ENCODE results near the gene DSCAM.
A peak's percentile ranks its signal among the peaks of the same experiment; 100 is the strongest.

Gene DSCAM

DNA sequence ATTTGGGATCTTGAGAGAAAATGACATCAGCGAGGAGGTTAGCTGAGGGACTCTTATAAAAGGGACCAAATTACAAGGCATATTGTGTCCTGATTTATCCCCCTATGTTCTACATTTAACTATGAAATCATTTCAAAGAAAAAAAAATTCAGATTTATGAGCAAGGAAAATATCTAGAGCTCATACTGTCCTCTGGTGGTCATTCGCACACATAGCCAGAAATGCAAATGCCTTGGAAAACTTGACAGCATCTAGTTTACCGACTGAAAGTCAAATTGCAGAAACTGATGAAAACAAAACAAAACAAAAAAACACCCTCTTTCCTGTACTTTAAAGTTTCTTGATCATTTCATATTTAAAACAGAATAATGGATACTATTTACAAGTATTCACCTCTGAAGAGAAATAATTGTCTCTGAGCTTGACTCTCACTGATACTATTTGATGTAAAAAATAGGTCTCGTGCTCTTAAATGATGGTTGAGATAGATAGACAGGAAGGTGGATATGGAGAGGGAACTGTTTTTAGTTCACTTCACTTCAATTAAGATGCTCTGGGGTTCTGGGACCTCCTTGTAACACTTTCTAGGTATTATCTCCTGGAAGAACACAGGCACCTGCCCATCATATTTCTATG lies 725.9 kb downstream of the DSCAM start:
- Histone ChIP-seq H3K27ac (ENCODE audit: insufficient read depth in 1 of 2, low read depth in 1 of 2, low read length in 2 of 2, poor library complexity in 1 of 2, severe bottlenecking in 2 of 2) (no peak overlapping the region), H3K27me3 (replicated peaks in 2 of 5; ENCODE audit: control insufficient read depth in 4 of 5, insufficient read depth in 5 of 5, low read length in 4 of 5) (peaks cover 0 to 10% (median 2%) of the 10 kb centered on the region in 5 experiments), H3K36me3 (ENCODE audit: control insufficient read depth in 4 of 4, insufficient read depth in 4 of 4, low read length in 3 of 4) (no peaks in the 10 kb centered on the region), H3K9me3 (ENCODE audit: control extremely low read depth in 1 of 5, control insufficient read depth in 4 of 5, insufficient read depth in 2 of 5, low read depth in 1 of 5, low read length in 4 of 5) (peaks cover 0 to 2% (median 0%) of the 10 kb centered on the region in 5 experiments), H3K4me1 (ENCODE audit: control extremely low read depth in 1 of 4, control insufficient read depth in 4 of 4, insufficient read depth in 4 of 4, low read length in 3 of 4) (no peaks in the 10 kb centered on the region), H3K4me3 (ENCODE audit: control insufficient read depth in 1 of 7, extremely low read depth in 1 of 7, insufficient read depth in 4 of 7, low read depth in 2 of 7, low read length in 6 of 7) (no peak overlapping the region)
- ChIA-PET POLR2A (no interaction called here), CTCF (interaction anchor here (1.1 to 4.0 kb wide), 7 partner anchors 58 to 268 kb away, joined by 3 to 30 read pairs (median 4); partner anchors contain the start of gene PCP4)
- no CpG with 5 or more reads among the region's 4 CpGs for WGBS (ENCODE audit: insufficient coverage)
- DNase-seq = peak; percentile 21 to 43 (median 31)

DNA sequence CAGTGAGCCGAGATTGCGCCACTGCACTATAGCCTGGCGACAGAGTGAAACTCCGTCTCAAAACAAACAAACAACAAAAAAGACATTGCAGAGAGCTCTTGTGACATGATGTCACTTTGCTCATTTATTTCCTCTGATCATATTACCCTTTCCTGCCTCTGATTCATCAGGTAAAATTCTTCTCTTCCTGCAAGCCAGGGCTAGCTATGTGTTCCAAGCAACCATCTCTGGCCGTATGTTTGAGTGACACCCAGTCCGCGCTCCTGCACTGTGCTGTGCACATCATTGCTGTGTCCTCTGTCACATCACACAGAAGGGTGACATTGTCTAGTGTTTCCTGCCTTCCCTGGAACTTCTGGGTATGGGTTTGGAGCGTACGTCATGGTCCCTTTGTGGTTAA lies 728.4 kb downstream of the DSCAM start:
- Histone ChIP-seq H3K36me3 (ENCODE audit: control insufficient read depth in 4 of 4, insufficient read depth in 4 of 4, low read length in 3 of 4) (no peaks in the 10 kb centered on the region), H3K27ac (ENCODE audit: insufficient read depth in 1 of 2, low read depth in 1 of 2, low read length in 2 of 2, poor library complexity in 1 of 2, severe bottlenecking in 2 of 2) (no peak overlapping the region), H3K27me3 (replicated peaks in 2 of 5; ENCODE audit: control insufficient read depth in 4 of 5, insufficient read depth in 5 of 5, low read length in 4 of 5) (peaks cover 0 to 5% (median 2%) of the 10 kb centered on the region in 5 experiments), H3K4me3 (ENCODE audit: control insufficient read depth in 1 of 7, extremely low read depth in 1 of 7, insufficient read depth in 4 of 7, low read depth in 2 of 7, low read length in 6 of 7) (no peak overlapping the region), H3K4me1 (ENCODE audit: control extremely low read depth in 1 of 4, control insufficient read depth in 4 of 4, insufficient read depth in 4 of 4, low read length in 3 of 4) (no peaks in the 10 kb centered on the region), H3K9me3 (ENCODE audit: control extremely low read depth in 1 of 5, control insufficient read depth in 4 of 5, insufficient read depth in 2 of 5, low read depth in 1 of 5, low read length in 4 of 5) (no peaks in the 10 kb centered on the region)
- WGBS (ENCODE audit: insufficient coverage) = 81% methylated on average over 9 of the region's 9 CpGs
- CTCF ChIA-PET = interaction anchor here (1.0 to 4.0 kb wide), 5 partner anchors 34 to 252 kb away, joined by 3 to 30 read pairs (median 8); partner anchors contain the start of gene PCP4
- no peak for DNase-seq
- POLR2A ChIA-PET = no interaction called here

DNA sequence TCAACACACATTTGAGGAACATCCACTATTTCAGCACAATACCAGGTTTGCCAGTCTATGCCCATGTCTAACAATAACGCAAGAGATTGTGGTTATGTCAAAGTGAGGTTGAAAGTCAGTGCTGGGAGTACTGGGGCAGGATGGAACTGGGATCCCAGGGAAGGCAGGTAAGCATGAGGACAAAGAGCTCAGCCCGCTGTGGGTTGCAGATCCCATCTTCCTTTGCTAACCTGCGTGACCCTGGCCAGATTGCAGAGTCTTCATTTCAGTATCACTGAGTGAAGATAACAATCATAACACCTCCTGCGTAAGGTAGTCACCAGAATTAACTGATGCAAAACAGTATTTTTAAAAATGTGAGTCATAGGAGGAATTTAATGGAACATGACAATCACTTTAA lies 729.7 kb downstream of the DSCAM start:
- Histone ChIP-seq H3K9me3 (ENCODE audit: control extremely low read depth in 1 of 5, control insufficient read depth in 4 of 5, insufficient read depth in 2 of 5, low read depth in 1 of 5, low read length in 4 of 5) (no peaks in the 10 kb centered on the region), H3K36me3 (ENCODE audit: control insufficient read depth in 4 of 4, insufficient read depth in 4 of 4, low read length in 3 of 4) (no peaks in the 10 kb centered on the region), H3K4me1 (ENCODE audit: control extremely low read depth in 1 of 4, control insufficient read depth in 4 of 4, insufficient read depth in 4 of 4, low read length in 3 of 4) (no peaks in the 10 kb centered on the region), H3K27me3 (replicated peaks in 2 of 5; ENCODE audit: control insufficient read depth in 4 of 5, insufficient read depth in 5 of 5, low read length in 4 of 5) (peaks cover 0 to 3% (median 0%) of the 10 kb centered on the region in 5 experiments), H3K4me3 (ENCODE audit: control insufficient read depth in 1 of 7, extremely low read depth in 1 of 7, insufficient read depth in 4 of 7, low read depth in 2 of 7, low read length in 6 of 7) (no peak overlapping the region), H3K27ac (ENCODE audit: insufficient read depth in 1 of 2, low read depth in 1 of 2, low read length in 2 of 2, poor library complexity in 1 of 2, severe bottlenecking in 2 of 2) (no peak overlapping the region)
- ChIA-PET POLR2A (no interaction called here), CTCF (interaction anchor here (1.1 to 2.9 kb wide), 2 partner anchors 10 to 248 kb away, joined by 4 to 8 read pairs; no protein-coding TSS in a partner anchor)
- DNase-seq = no peak
- 100% methylated on average over 2 of the region's 4 CpGs for WGBS (ENCODE audit: insufficient coverage)

DNA sequence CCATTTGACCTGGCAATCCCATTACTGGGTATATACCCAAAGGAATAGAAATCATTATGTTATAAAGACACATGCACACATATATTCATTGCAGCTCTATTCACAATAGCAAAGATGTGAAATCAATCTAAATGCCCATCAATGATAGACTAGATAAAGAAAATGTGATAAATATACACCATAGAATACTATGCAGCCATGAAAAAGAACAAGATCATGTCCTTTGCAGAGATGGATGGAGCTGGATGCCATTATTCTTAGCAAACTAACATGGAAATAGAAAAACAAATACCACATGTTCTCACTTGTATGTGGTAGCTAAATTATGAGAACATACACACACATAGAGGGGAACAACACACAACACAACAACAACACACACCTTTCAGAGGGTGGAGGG lies 731.2 kb downstream of the DSCAM start:
- Histone ChIP-seq H3K27ac (ENCODE audit: insufficient read depth in 1 of 2, low read depth in 1 of 2, low read length in 2 of 2, poor library complexity in 1 of 2, severe bottlenecking in 2 of 2) (no peak overlapping the region), H3K4me1 (ENCODE audit: control extremely low read depth in 1 of 4, control insufficient read depth in 4 of 4, insufficient read depth in 4 of 4, low read length in 3 of 4) (no peaks in the 10 kb centered on the region), H3K9me3 (ENCODE audit: control extremely low read depth in 1 of 5, control insufficient read depth in 4 of 5, insufficient read depth in 2 of 5, low read depth in 1 of 5, low read length in 4 of 5) (no peaks in the 10 kb centered on the region), H3K27me3 (replicated peaks in 2 of 5; ENCODE audit: control insufficient read depth in 4 of 5, insufficient read depth in 5 of 5, low read length in 4 of 5) (peaks cover 0 to 3% (median 0%) of the 10 kb centered on the region in 5 experiments), H3K36me3 (ENCODE audit: control insufficient read depth in 4 of 4, insufficient read depth in 4 of 4, low read length in 3 of 4) (no peaks in the 10 kb centered on the region), H3K4me3 (ENCODE audit: control insufficient read depth in 1 of 7, extremely low read depth in 1 of 7, insufficient read depth in 4 of 7, low read depth in 2 of 7, low read length in 6 of 7) (no peak overlapping the region)
- no peak for DNase-seq
- ChIA-PET CTCF (no interaction called here), POLR2A (no interaction called here)

DNA sequence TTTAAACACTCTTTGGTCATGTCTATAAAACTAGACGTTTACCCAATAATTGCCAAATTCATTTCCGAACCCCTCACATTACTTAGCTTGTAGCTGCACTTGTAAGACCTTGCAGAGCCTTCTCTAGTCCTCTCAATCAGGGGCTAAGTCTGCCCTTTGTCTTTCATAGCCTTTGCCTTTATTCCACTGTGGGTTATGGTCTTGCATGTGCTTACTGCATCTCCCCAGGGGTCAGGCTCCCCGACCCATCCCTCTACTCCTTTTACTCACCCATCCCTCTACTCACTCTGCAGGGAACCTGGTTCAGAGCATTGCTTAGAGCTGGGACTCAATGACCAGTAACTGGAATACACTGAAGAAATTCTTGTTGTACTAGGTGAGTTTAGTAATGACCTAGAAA lies 744.3 kb downstream of the DSCAM start:
- Histone ChIP-seq H3K4me3 (ENCODE audit: control insufficient read depth in 1 of 7, extremely low read depth in 1 of 7, insufficient read depth in 4 of 7, low read depth in 2 of 7, low read length in 6 of 7) (no peak overlapping the region), H3K27me3 (replicated peaks in 2 of 5; ENCODE audit: control insufficient read depth in 4 of 5, insufficient read depth in 5 of 5, low read length in 4 of 5) (peaks cover 0 to 3% (median 0%) of the 10 kb centered on the region in 5 experiments), H3K9me3 (ENCODE audit: control extremely low read depth in 1 of 5, control insufficient read depth in 4 of 5, insufficient read depth in 2 of 5, low read depth in 1 of 5, low read length in 4 of 5) (no peaks in the 10 kb centered on the region), H3K36me3 (ENCODE audit: control insufficient read depth in 4 of 4, insufficient read depth in 4 of 4, low read length in 3 of 4) (no peaks in the 10 kb centered on the region), H3K27ac (ENCODE audit: insufficient read depth in 1 of 2, low read depth in 1 of 2, low read length in 2 of 2, poor library complexity in 1 of 2, severe bottlenecking in 2 of 2) (no peak overlapping the region), H3K4me1 (ENCODE audit: control extremely low read depth in 1 of 4, control insufficient read depth in 4 of 4, insufficient read depth in 4 of 4, low read length in 3 of 4) (no peaks in the 10 kb centered on the region)
- CTCF ChIA-PET = no interaction called here
- WGBS (ENCODE audit: insufficient coverage) = 100% methylated on average over 3 of the region's 3 CpGs
- DNase-seq = no peak
- POLR2A ChIA-PET = no interaction called here

DNA sequence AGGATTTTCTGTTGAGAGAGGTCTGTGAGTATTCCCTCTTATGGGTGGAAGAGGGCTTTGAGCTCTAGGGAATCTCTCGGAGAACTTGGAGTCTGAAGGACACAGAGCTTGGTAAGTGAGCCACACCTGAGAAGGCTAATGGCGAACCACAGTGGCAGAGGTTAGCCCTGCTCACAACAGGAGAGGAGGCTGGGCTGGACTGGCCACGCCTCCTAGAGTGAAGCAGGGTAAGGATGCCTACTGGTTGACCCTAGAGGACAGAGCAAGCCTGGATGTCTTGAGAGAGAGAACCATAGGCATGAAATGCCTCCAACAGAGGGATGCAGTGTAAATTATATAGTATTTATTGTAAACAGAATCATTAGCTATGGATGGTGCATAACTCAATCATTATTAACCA lies 747.1 kb downstream of the DSCAM start:
- WGBS (ENCODE audit: insufficient coverage) = 88% methylated on average over 3 of the region's 3 CpGs
- Histone ChIP-seq H3K9me3 (ENCODE audit: control extremely low read depth in 1 of 5, control insufficient read depth in 4 of 5, insufficient read depth in 2 of 5, low read depth in 1 of 5, low read length in 4 of 5) (peaks cover 0 to 4% (median 0%) of the 10 kb centered on the region in 5 experiments), H3K27me3 (replicated peaks in 2 of 5; ENCODE audit: control insufficient read depth in 4 of 5, insufficient read depth in 5 of 5, low read length in 4 of 5) (peaks cover 0 to 3% (median 0%) of the 10 kb centered on the region in 5 experiments), H3K27ac (ENCODE audit: insufficient read depth in 1 of 2, low read depth in 1 of 2, low read length in 2 of 2, poor library complexity in 1 of 2, severe bottlenecking in 2 of 2) (no peak overlapping the region), H3K4me3 (ENCODE audit: control insufficient read depth in 1 of 7, extremely low read depth in 1 of 7, insufficient read depth in 4 of 7, low read depth in 2 of 7, low read length in 6 of 7) (no peak overlapping the region), H3K36me3 (ENCODE audit: control insufficient read depth in 4 of 4, insufficient read depth in 4 of 4, low read length in 3 of 4) (no peaks in the 10 kb centered on the region), H3K4me1 (ENCODE audit: control extremely low read depth in 1 of 4, control insufficient read depth in 4 of 4, insufficient read depth in 4 of 4, low read length in 3 of 4) (no peaks in the 10 kb centered on the region)
- DNase-seq = no peak
- CTCF ChIA-PET = no interaction called here
- POLR2A ChIA-PET = no interaction called here

DNA sequence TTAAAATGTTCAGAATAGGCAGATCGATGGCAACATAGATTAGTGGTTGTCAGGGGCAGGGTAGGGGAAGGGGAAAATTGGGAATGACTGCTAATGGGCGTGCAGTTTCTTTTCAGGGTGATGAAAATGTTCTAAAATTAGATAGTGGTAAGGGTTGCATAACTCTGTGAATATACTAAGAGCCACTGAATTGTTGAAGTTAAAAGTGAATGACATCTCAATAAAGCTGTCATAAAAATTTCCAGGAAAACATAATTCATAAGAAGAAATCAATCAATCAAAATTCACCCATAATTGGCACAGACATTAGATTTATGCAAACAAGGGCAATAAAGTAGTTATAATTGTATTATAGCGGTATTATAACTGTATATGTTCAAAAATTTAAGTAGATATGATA lies 751.5 kb downstream of the DSCAM start:
- H3K4me1 ChIP-seq (ENCODE audit: control extremely low read depth in 1 of 4, control insufficient read depth in 4 of 4, insufficient read depth in 4 of 4, low read length in 3 of 4) = no peaks in the 10 kb centered on the region
- H3K27me3 ChIP-seq (replicated peaks in 2 of 5; ENCODE audit: control insufficient read depth in 4 of 5, insufficient read depth in 5 of 5, low read length in 4 of 5) = no peaks in the 10 kb centered on the region
- H3K36me3 ChIP-seq (ENCODE audit: control insufficient read depth in 4 of 4, insufficient read depth in 4 of 4, low read length in 3 of 4) = no peaks in the 10 kb centered on the region
- no peak for DNase-seq
- ChIA-PET POLR2A (no interaction called here), CTCF (no interaction called here)
- no peak overlapping the region for H3K4me3 ChIP-seq (ENCODE audit: control insufficient read depth in 1 of 7, extremely low read depth in 1 of 7, insufficient read depth in 4 of 7, low read depth in 2 of 7, low read length in 6 of 7)
- 100% methylated on average over 1 of the region's 3 CpGs for WGBS (ENCODE audit: insufficient coverage)
- peaks cover 0 to 6% (median 3%) of the 10 kb centered on the region in 5 experiments for H3K9me3 ChIP-seq (ENCODE audit: control extremely low read depth in 1 of 5, control insufficient read depth in 4 of 5, insufficient read depth in 2 of 5, low read depth in 1 of 5, low read length in 4 of 5)
- no peak overlapping the region for H3K27ac ChIP-seq (ENCODE audit: insufficient read depth in 1 of 2, low read depth in 1 of 2, low read length in 2 of 2, poor library complexity in 1 of 2, severe bottlenecking in 2 of 2)

Measured in common myeloid progenitor, CD34-positive (primary cell).